ENCODE data around the gene NUP188. TPM values are rescaled to one million over a fixed set of nuclear protein-coding genes. Genes with fewer than 3 reads are reported as not detected.

Gene NUP188
- total and polyA plus RNA-seq, 2 of the 13 experiments (the other 11 are each of a cell fraction or from before 2014, with no cell fraction given) = 28.0 to 38.5 TPM

- TF ChIP-seq ATF2 (CRISPR knock-in tag; IDR thresholded peaks at IDR 0.05) = peak; percentile 48; the same call in 1 of the 2 replicates
- 0 out of 2 replicates have a peak, but pooled peaks have one; percentile 42 for TF ChIP-seq THRA (CRISPR knock-in tag; IDR thresholded peaks at IDR 0.05; ENCODE audit: borderline replicate concordance)
- TF ChIP-seq ZNF713 (CRISPR knock-in tag; IDR thresholded peaks at IDR 0.05) = no peak
- TF ChIP-seq ZIK1 (CRISPR knock-in tag; IDR thresholded peaks at IDR 0.05; ENCODE audit: borderline replicate concordance, low read depth) = no peak
- TF ChIP-seq PAXIP1 (CRISPR knock-in tag; conservative IDR thresholded peaks at IDR 0.05) = no peak
- TF ChIP-seq JUND (CRISPR knock-in tag; IDR thresholded peaks at IDR 0.05) = no peak
- TF ChIP-seq THAP11 (CRISPR knock-in tag; IDR thresholded peaks at IDR 0.05) = 0 out of 2 replicates have a peak, but pooled peaks have one; percentile 28
- TF ChIP-seq ZBTB38 (CRISPR knock-in tag; IDR thresholded peaks at IDR 0.05) = 0 out of 2 replicates have a peak, but pooled peaks have one; percentile 45
- peak; percentile 63; the same call in 1 of the 2 replicates for TF ChIP-seq ZNF788 (CRISPR knock-in tag; IDR thresholded peaks at IDR 0.05; ENCODE audit: borderline replicate concordance)
- TF ChIP-seq, protein P1, sequence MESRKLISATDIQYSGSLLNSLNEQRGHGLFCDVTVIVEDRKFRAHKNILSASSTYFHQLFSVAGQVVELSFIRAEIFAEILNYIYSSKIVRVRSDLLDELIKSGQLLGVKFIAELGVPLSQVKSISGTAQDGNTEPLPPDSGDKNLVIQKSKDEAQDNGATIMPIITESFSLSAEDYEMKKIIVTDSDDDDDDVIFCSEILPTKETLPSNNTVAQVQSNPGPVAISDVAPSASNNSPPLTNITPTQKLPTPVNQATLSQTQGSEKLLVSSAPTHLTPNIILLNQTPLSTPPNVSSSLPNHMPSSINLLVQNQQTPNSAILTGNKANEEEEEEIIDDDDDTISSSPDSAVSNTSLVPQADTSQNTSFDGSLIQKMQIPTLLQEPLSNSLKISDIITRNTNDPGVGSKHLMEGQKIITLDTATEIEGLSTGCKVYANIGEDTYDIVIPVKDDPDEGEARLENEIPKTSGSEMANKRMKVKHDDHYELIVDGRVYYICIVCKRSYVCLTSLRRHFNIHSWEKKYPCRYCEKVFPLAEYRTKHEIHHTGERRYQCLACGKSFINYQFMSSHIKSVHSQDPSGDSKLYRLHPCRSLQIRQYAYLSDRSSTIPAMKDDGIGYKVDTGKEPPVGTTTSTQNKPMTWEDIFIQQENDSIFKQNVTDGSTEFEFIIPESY (CRISPR knock-in tag; IDR thresholded peaks at IDR 0.05) = peak; percentile 68
- no peak for TF ChIP-seq ZNF350 (CRISPR knock-in tag; IDR thresholded peaks at IDR 0.05; ENCODE audit: borderline replicate concordance, low read depth)
- TF ChIP-seq ZNF10 (CRISPR knock-in tag; IDR thresholded peaks at IDR 0.05; ENCODE audit: borderline replicate concordance, low read depth) = no peak
- peak; percentile 96 for TF ChIP-seq SMC3 (IDR thresholded peaks at IDR 0.05; ENCODE audit: low read length)
- TF ChIP-seq, protein P2, sequence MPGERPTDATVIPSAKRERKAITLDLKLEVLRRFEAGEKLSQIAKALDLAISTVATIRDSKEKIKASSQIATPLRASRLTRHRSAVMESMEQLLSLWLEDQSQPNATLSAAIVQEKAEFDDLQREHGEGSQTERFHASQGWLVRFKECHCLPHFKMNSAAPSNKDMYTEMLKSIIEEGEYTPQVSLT (CRISPR knock-in tag; IDR thresholded peaks at IDR 0.05; ENCODE audit: borderline replicate concordance, low read depth) = no peak
- TF ChIP-seq TBX2 (CRISPR knock-in tag; IDR thresholded peaks at IDR 0.05; ENCODE audit: borderline replicate concordance) = 0 out of 2 replicates have a peak, but pooled peaks have one; percentile 27
- TF ChIP-seq ZKSCAN5 (CRISPR knock-in tag; IDR thresholded peaks at IDR 0.05) = no peak
These were observed 19.6 kb upstream of the NUP188 start (continued) for GRCh38 chr9:128927731-128928411.

All from HepG2 (cell line).